Panc1 (cell line): Measurements from ENCODE around the gene GRIFIN. TPM values are rescaled to one million over a fixed set of nuclear protein-coding genes. Genes with fewer than 3 reads are reported as not detected.
A peak's percentile ranks its signal among the peaks of the same experiment; 100 is the strongest.

Source experiments
- ATAC-seq: fragments of 200-7000 bp; cut with Tn5 transposase; 2 replicates; pipeline ENCODE4 v1.9.1; 2020; ENCODE audit warnings: mild to moderate bottlenecking, moderate library complexity
- BruUV-seq: library from RNA; stranded (reverse); fragments of 400-500 nt; replicated peaks from 2 replicates; lab custom pipeline; 2021; lab: Mats Ljungman, UMichigan
- CTCF ChIA-PET: fragments of 300-600 bp; sonication (Branson Sonifier 250); formaldehyde crosslinking; loops from one replicate; lab custom pipeline; 2022; ENCODE audit warnings: antibody characterized with exemption; lab: Charles Lee
- POLR2A ChIA-PET: fragments of 300-600 bp; sonication (Branson Sonifier 250); formaldehyde crosslinking; loops from one replicate; lab custom pipeline; 2022; ENCODE audit warnings: antibody characterized with exemption; lab: Charles Lee
- DNase-seq: peaks from one replicate; pipeline ENCODE4 v3.0.0-alpha.2; 2010; ENCODE audit warnings: low read depth, low spot score
- H3K27ac ChIP-seq: 2 replicates; pipeline ENCODE4 v1.5.1; 2011; ENCODE audit warnings: mild to moderate bottlenecking, low read length, inconsistent platforms
- H3K27me3 ChIP-seq: fragments of 200-500 bp; sonication (Bioruptor generic); 2 replicates; pipeline ENCODE4 v1.6.0; 2014; ENCODE audit warnings: low read length, inconsistent platforms; ENCODE audit not compliant: control insufficient read depth, insufficient read depth
- H3K36me3 ChIP-seq: fragments of 200-500 bp; sonication (Bioruptor generic); 2 replicates; pipeline ENCODE4 v1.5.1; 2014; ENCODE audit warnings: inconsistent platforms, mild to moderate bottlenecking, low read length, moderate library complexity; ENCODE audit not compliant: control insufficient read depth, insufficient read depth
- H3K4me1 ChIP-seq: 2 replicates; pipeline ENCODE4 v1.5.1; 2011; ENCODE audit warnings: inconsistent platforms, mild to moderate bottlenecking, low read length, moderate library complexity; ENCODE audit not compliant: control insufficient read depth, insufficient read depth
- H3K4me3 ChIP-seq, 2 experiments: 2 replicates each; pipeline ENCODE4 v1.5.1; 2011 to 2012; ENCODE audit warnings: low read depth in 2 of 2, low read length in 2 of 2, mild to moderate bottlenecking in 2 of 2, inconsistent platforms in 1 of 2, moderate library complexity in 1 of 2
- H3K9me3 ChIP-seq: fragments of 200-500 bp; sonication (Bioruptor generic); 2 replicates; pipeline ENCODE4 v1.5.1; 2014; ENCODE audit warnings: low read depth, mild to moderate bottlenecking, inconsistent platforms, low read length, moderate library complexity; ENCODE audit not compliant: control insufficient read depth, insufficient read depth
- CTCF ChIP-seq: fragments of 450-650 bp; IDR thresholded peaks from 2 replicates; pipeline ENCODE4 v1.5.1; 2017; ENCODE audit warnings: mild to moderate bottlenecking
- POLR2AphosphoS5 ChIP-seq: IDR thresholded peaks from 2 replicates; pipeline ENCODE4 v1.6.1; 2012; ENCODE audit warnings: mild to moderate bottlenecking, low read depth, low read length, moderate library complexity
- SIN3A ChIP-seq: IDR thresholded peaks from 2 replicates; pipeline ENCODE4 v1.6.1; 2012; ENCODE audit warnings: low read depth, mild to moderate bottlenecking, low read length, moderate library complexity, borderline replicate concordance; ENCODE audit not compliant: insufficient read depth
- TCF7L2 ChIP-seq: IDR thresholded peaks from 2 replicates; pipeline ENCODE4 v1.6.1; 2011; ENCODE audit warnings: mild to moderate bottlenecking, low read depth, low read length, inconsistent platforms
- in situ Hi-C: cut with HindIII; loops from 2 replicates; pipeline ENCODE4 v1.10.0; 2016; ENCODE audit warnings: low sequenced_read_pairs, low pct_unique_long_range_greater_than_20kb
- intact Hi-C: fragments of 100-400 bp; cut with micrococcal nuclease; formaldehyde crosslinking; loops from one replicate; pipeline ENCODE4 v1.10.0; 2022; ENCODE audit not compliant: unreplicated experiment
- total RNA-seq: library from RNA; stranded (reverse); gene quantifications from one replicate; pipeline ENCODE4 v1.2.1, GENCODE V29; 2021; ENCODE audit not compliant: unreplicated experiment
- TF ChIP-seq, protein P1 (sequence below), 2 experiments: IDR thresholded peaks; 2 replicates each; pipeline ENCODE4 v1.6.1; 2011 to 2012; ENCODE audit warnings: low read depth in 2 of 2, control low read depth in 1 of 2, low read length in 1 of 2, mild to moderate bottlenecking in 1 of 2, moderate library complexity in 1 of 2; ENCODE audit not compliant: insufficient read depth in 1 of 2

GRIFIN gene
- total RNA-seq, 1 experiment from 2014 or later, result not detected

DNA sequence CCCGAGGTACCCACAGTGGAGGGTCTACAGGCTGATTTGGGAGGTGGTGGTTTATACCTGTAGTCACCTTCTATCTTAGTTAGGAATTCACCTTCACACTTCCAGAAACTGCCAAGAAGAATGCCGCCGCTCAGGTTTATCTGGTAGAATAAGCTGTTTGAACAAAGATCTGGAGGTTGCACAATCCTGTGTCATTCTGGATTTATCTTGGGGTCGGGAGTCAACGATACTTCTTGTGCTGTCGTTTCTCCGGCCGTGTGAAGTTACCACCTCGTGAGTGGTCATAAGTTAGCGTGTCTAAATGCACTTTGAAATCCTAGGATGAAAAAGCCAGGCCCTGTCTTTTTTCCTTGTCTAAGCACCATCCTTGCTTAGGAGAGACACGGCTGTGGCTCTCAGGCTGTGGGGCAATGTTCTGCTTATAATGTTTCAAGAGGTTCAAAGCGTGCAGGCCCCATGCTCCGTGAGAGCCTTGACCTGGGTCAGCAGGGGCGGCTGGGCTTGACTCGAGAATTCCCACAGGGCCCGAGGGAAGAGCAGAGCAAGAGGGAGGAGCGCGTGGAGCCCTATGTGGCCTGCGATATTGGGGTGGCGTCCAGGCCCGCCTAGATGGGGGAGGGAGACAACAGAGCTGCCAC is 35.5 kb downstream of the GRIFIN start:
- intact Hi-C loops (no loop called here), in situ Hi-C loops (no loop called here)
- peaks cover 4% of the 10 kb centered on the region; the same call in 1 of the 2 replicates for H3K4me1 ChIP-seq
- no peak overlapping the region for H3K27ac ChIP-seq
- no peaks in the 10 kb centered on the region for H3K9me3 ChIP-seq
- DNase-seq (no peak), ATAC-seq (no peak)
- H3K36me3 ChIP-seq, result no peaks in the 10 kb centered on the region
- ChIA-PET POLR2A (interaction anchor here (0.6 kb wide), 1 partner anchor 103 kb away, joined by 9 read pairs; no protein-coding TSS in a partner anchor), CTCF (no interaction called here)
- TSS peak; percentile 37 for BruUV-seq
- no peak overlapping the region for H3K4me3 ChIP-seq
- TF ChIP-seq CTCF, result no peak
- TF ChIP-seq, protein P1, sequence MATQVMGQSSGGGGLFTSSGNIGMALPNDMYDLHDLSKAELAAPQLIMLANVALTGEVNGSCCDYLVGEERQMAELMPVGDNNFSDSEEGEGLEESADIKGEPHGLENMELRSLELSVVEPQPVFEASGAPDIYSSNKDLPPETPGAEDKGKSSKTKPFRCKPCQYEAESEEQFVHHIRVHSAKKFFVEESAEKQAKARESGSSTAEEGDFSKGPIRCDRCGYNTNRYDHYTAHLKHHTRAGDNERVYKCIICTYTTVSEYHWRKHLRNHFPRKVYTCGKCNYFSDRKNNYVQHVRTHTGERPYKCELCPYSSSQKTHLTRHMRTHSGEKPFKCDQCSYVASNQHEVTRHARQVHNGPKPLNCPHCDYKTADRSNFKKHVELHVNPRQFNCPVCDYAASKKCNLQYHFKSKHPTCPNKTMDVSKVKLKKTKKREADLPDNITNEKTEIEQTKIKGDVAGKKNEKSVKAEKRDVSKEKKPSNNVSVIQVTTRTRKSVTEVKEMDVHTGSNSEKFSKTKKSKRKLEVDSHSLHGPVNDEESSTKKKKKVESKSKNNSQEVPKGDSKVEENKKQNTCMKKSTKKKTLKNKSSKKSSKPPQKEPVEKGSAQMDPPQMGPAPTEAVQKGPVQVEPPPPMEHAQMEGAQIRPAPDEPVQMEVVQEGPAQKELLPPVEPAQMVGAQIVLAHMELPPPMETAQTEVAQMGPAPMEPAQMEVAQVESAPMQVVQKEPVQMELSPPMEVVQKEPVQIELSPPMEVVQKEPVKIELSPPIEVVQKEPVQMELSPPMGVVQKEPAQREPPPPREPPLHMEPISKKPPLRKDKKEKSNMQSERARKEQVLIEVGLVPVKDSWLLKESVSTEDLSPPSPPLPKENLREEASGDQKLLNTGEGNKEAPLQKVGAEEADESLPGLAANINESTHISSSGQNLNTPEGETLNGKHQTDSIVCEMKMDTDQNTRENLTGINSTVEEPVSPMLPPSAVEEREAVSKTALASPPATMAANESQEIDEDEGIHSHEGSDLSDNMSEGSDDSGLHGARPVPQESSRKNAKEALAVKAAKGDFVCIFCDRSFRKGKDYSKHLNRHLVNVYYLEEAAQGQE (IDR thresholded peaks at IDR 0.05; ENCODE audit: insufficient read depth in 1 of 2, low read depth in 2 of 2, low read length in 1 of 2), result no peak
- TF ChIP-seq SIN3A, result no peak
- TF ChIP-seq POLR2AphosphoS5, result no peak
- no peak for TF ChIP-seq TCF7L2
- no peaks in the 10 kb centered on the region for H3K27me3 ChIP-seq

DNA sequence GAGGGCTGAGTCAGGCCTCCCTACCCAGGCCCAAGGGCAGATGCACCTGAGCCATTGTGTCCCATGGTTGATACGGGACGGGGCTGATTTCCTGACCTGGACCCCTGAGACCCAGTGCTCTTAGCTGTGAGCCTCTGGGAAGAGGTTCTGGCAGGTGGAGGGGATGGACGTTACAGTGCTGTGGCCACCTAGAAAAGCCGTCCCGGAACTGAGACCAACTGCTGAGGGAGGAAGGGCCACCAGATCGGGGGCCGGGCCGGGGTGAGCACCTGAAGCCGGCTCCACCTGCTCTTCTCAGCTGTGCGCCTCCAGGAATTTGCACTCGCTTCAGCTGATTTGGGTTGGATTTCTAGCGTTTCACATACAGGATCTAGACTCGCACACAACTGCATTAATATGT is 37.4 kb downstream of the GRIFIN start:
- Histone ChIP-seq H3K36me3 (no peaks in the 10 kb centered on the region; the same call in 1 of the 2 replicates), H3K4me1 (no peaks in the 10 kb centered on the region), H3K27ac (no peak overlapping the region), H3K4me3 (no peak overlapping the region), H3K9me3 (no peaks in the 10 kb centered on the region), H3K27me3 (no peaks in the 10 kb centered on the region)
- POLR2A ChIA-PET, result no interaction called here
- CTCF ChIA-PET, result no interaction called here
- BruUV-seq, result no TSS peak
- TF ChIP-seq SIN3A (no peak), TCF7L2 (no peak), POLR2AphosphoS5 (no peak), CTCF (no peak)
- TF ChIP-seq, protein P1 (IDR thresholded peaks at IDR 0.05; ENCODE audit: insufficient read depth in 1 of 2, low read depth in 2 of 2, low read length in 1 of 2), result no peak
- in situ Hi-C loops, result no loop called here
- intact Hi-C loops, result no loop called here
- DNase-seq, result no peak
- ATAC-seq, result no peak
